K562 (cell line): ENCODE data around the gene WDR86.

Experiments
- CBFB ChIP-seq: sonication (generic); formaldehyde crosslinking; IDR thresholded peaks from 2 replicates; pipeline ENCODE4 v1.4.0; 2020; ENCODE audit warnings: mild to moderate bottlenecking, missing genetic modification reagents
- CEBPB ChIP-seq: fragments of 450-650 bp; IDR thresholded peaks from 2 replicates; pipeline ENCODE4 v1.6.1; 2016; ENCODE audit warnings: missing genetic modification characterization, missing compliant biosample characterization
- CHD4 ChIP-seq: fragments of 200-600 bp; sonication (generic); IDR thresholded peaks from 3 replicates; pipeline ENCODE4 v1.6.1; 2012; ENCODE audit warnings: low read depth, mild to moderate bottlenecking, mixed read lengths, low read length, inconsistent platforms; ENCODE audit not compliant: insufficient read depth, insufficient replicate concordance, poor library complexity, severe bottlenecking
- PHF8 ChIP-seq: fragments of 200-600 bp; sonication (generic); IDR thresholded peaks from 2 replicates; pipeline ENCODE4 v1.6.1; 2012; ENCODE audit warnings: mixed run types, mild to moderate bottlenecking, inconsistent platforms, low read length, moderate library complexity, borderline replicate concordance
- YY1 ChIP-seq, 3 experiments: IDR thresholded peaks; 2 replicates each; pipeline ENCODE4 v1.6.1; 2011; ENCODE audit warnings: low read length in 2 of 3, mild to moderate bottlenecking in 2 of 3, moderate library complexity in 2 of 3, borderline replicate concordance in 1 of 3, control low read depth in 1 of 3, low read depth in 1 of 3; ENCODE audit not compliant: insufficient read depth in 3 of 3, insufficient replicate concordance in 2 of 3, control insufficient read depth in 1 of 3, insufficient read length in 1 of 3; ENCODE audit errors: extremely low read depth in 1 of 3
- ZFP36 ChIP-seq: fragments of 150-350 bp; IDR thresholded peaks from 2 replicates; pipeline ENCODE4 v1.6.1; 2018; ENCODE audit warnings: low read length, low read depth; ENCODE audit not compliant: partially characterized antibody
- ZNF146 ChIP-seq: IDR thresholded peaks from one replicate; pipeline ENCODE4 v1.6.1; 2018; ENCODE audit warnings: missing compliant biosample characterization; ENCODE audit not compliant: unreplicated experiment
- ZSCAN29 ChIP-seq: fragments of 450-650 bp; IDR thresholded peaks from 2 replicates; pipeline ENCODE4 v1.6.1; 2017
- TF ChIP-seq, protein P1 (sequence below), 3 experiments: IDR thresholded peaks in 2 of 3; conservative IDR thresholded peaks in 1 of 3; 2 replicates each; pipeline ENCODE4 v1.5.1; 2011 to 2012; ENCODE audit warnings: low read length in 3 of 3, mild to moderate bottlenecking in 3 of 3, control low read depth in 2 of 3, improper control_type of control experiment in 1 of 3, inconsistent platforms in 1 of 3, low read depth in 1 of 3, mixed read lengths in 1 of 3, moderate library complexity in 1 of 3; ENCODE audit not compliant: insufficient read depth in 2 of 3
- TF ChIP-seq, protein P2 (sequence below): fragments of 450-650 bp; formaldehyde crosslinking; IDR thresholded peaks from 2 replicates; pipeline ENCODE4 v1.4.0; 2022; ENCODE audit warnings: missing genetic modification characterization

DNA sequence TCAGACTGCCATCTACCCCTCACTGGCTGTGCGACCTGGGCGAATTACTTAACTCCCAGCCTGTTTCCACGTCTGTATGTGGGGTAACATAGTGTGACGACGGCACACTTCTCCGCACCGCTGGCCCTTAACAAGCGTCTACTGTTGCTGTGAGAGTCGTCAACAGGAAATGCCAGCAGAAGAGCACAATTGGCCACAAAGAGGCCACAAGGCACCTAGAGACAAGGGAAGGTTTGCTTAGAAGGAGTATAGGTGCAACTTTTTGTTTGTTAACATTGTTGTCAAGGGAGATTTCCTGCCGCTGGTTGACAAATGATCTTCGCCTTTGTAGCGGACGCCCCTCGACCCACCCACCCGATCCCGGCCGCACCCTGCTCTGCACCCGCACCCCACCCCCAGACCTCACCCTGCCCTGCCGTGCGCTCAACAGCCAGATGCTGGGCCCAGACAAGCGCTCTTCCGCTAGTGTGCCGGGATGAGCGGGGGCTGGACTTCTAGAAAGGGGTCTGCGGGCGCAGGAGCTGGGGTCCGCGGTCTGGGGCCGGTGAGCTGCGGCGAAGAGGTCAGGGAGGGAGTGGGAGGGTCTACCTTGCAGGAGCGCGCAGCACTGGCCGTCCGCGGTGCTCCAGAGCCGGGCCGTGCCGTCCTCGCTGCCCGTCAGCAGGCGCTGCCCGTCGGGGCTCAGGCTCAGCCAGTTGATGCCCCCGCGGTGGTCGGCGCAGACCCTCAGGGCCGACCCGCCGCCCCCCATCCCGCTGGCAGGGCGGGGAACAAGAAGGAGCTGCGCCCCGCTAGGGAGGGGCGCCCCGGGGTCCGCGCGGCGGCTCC is 785 bp downstream of the WDR86 start:
- TF ChIP-seq, protein P1, sequence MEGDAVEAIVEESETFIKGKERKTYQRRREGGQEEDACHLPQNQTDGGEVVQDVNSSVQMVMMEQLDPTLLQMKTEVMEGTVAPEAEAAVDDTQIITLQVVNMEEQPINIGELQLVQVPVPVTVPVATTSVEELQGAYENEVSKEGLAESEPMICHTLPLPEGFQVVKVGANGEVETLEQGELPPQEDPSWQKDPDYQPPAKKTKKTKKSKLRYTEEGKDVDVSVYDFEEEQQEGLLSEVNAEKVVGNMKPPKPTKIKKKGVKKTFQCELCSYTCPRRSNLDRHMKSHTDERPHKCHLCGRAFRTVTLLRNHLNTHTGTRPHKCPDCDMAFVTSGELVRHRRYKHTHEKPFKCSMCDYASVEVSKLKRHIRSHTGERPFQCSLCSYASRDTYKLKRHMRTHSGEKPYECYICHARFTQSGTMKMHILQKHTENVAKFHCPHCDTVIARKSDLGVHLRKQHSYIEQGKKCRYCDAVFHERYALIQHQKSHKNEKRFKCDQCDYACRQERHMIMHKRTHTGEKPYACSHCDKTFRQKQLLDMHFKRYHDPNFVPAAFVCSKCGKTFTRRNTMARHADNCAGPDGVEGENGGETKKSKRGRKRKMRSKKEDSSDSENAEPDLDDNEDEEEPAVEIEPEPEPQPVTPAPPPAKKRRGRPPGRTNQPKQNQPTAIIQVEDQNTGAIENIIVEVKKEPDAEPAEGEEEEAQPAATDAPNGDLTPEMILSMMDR (IDR thresholded peaks at IDR 0.05 in 2 of 3, conservative IDR thresholded peaks at IDR 0.05 in 1 of 3; ENCODE audit: insufficient read depth in 2 of 3, low read depth in 1 of 3, low read length in 3 of 3), result no peak
- TF ChIP-seq ZFP36, result no peak
- no peak for TF ChIP-seq ZNF146
- no peak for TF ChIP-seq CEBPB
- no peak for TF ChIP-seq PHF8
- no peak for TF ChIP-seq ZSCAN29
- no peak for TF ChIP-seq YY1 (IDR thresholded peaks at IDR 0.05; ENCODE audit: borderline replicate concordance in 1 of 3, control insufficient read depth in 1 of 3, extremely low read depth in 1 of 3, insufficient read depth in 3 of 3, insufficient read length in 1 of 3, insufficient replicate concordance in 2 of 3, low read depth in 1 of 3, low read length in 2 of 3)
- TF ChIP-seq CBFB (CRISPR knock-in tag), result no peak
- no peak for TF ChIP-seq CHD4
- TF ChIP-seq, protein P2, sequence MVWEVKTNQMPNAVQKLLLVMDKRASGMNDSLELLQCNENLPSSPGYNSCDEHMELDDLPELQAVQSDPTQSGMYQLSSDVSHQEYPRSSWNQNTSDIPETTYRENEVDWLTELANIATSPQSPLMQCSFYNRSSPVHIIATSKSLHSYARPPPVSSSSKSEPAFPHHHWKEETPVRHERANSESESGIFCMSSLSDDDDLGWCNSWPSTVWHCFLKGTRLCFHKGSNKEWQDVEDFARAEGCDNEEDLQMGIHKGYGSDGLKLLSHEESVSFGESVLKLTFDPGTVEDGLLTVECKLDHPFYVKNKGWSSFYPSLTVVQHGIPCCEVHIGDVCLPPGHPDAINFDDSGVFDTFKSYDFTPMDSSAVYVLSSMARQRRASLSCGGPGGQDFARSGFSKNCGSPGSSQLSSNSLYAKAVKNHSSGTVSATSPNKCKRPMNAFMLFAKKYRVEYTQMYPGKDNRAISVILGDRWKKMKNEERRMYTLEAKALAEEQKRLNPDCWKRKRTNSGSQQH (CRISPR knock-in tag), result no peak
